AG10803 (cell line): ENCODE results near the gene ITPR2.

Experiments used
- DNase-seq: peaks from one replicate; pipeline ENCODE4 v3.0.0; 2010; ENCODE audit warnings: low read depth
- H3K4me3 ChIP-seq: 2 replicates; pipeline ENCODE4 v1.5.1; 2011; ENCODE audit warnings: mild to moderate bottlenecking, low read length, control low read depth
- TF ChIP-seq, protein P1 (sequence below): conservative IDR thresholded peaks from 2 replicates; pipeline ENCODE4 v1.5.1; 2011; ENCODE audit warnings: mild to moderate bottlenecking, low read length, control low read depth, inconsistent platforms

The ITPR2 gene

GRCh38 chr12:26460361-26460760, 372.6 kb downstream of the ITPR2 start:
- DNase-seq = no peak
- no peak overlapping the region for H3K4me3 ChIP-seq
- TF ChIP-seq, protein P1, sequence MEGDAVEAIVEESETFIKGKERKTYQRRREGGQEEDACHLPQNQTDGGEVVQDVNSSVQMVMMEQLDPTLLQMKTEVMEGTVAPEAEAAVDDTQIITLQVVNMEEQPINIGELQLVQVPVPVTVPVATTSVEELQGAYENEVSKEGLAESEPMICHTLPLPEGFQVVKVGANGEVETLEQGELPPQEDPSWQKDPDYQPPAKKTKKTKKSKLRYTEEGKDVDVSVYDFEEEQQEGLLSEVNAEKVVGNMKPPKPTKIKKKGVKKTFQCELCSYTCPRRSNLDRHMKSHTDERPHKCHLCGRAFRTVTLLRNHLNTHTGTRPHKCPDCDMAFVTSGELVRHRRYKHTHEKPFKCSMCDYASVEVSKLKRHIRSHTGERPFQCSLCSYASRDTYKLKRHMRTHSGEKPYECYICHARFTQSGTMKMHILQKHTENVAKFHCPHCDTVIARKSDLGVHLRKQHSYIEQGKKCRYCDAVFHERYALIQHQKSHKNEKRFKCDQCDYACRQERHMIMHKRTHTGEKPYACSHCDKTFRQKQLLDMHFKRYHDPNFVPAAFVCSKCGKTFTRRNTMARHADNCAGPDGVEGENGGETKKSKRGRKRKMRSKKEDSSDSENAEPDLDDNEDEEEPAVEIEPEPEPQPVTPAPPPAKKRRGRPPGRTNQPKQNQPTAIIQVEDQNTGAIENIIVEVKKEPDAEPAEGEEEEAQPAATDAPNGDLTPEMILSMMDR = no peak

DNA sequence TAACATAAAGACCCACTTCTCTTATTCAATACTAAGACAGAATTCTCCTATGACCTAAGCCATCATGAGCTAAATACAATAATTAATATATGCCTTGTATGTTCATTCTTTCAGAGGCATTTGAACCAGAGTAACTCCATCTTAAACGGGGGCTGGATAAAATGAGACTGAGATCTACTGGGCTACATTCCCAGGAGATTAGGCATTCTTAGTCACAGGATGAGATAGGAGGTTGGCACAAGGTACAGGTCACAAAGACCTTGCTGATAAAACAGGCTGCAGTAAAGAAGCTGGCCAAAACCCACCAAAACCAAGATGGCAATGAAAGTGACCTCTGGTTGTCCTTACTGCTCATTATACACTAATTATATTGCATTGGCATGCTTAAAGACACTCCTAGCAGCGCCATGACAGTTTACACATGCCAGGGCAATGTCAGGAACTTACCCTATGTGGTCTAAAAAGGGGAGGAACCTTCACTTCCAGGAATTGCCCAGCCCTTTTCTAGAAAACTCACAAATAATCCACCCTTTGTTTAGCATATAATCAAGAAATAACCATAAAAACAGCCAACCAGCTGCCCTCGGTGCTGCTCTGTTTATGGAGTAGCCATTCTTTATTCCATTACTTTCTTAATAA, 376.9 kb downstream of the ITPR2 start:
- no peak overlapping the region for H3K4me3 ChIP-seq
- TF ChIP-seq, protein P1 = no peak
- DNase-seq = no peak

DNA sequence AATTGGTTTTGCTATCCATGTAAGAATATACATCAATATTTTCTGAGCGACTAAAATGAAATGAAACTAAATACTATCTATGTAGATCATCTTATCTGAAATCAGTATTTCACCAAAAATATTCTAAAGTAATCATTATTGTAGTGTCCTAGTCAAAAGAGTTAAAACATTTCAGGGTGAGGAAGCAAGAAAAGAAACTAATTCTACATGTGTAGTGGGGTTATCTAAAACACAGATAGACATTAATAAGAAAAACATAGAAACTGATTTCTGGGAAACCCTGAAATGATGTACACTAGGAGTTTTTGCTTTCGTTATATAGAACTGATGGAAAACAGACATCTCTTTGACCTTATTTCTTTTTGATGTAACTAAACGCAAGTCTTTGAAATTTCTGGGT, 379.7 kb downstream of the ITPR2 start:
- TF ChIP-seq, protein P1 = no peak
- no peak for DNase-seq
- H3K4me3 ChIP-seq = no peak overlapping the region

DNA sequence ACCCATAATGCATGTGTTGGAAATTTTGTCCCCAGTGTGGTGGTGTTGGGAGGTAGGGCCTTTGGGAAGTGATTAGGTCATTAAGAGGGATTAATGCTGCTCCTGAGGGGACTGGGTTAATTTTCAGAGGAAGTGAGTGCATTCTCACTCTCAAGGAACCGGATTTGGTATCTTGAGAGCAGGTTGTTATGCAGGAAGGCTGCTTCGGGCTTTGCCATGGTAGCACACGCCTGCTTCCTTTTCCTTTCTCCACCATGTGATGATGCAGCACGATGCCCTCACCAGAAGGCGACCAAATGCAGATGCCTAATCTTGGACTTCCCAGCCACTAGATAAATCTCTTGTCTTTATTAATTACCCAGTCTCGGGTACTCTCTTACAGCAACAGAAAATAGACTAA, 380.5 kb downstream of the ITPR2 start:
- TF ChIP-seq, protein P1 = no peak
- DNase-seq = no peak
- no peak overlapping the region for H3K4me3 ChIP-seq

DNA sequence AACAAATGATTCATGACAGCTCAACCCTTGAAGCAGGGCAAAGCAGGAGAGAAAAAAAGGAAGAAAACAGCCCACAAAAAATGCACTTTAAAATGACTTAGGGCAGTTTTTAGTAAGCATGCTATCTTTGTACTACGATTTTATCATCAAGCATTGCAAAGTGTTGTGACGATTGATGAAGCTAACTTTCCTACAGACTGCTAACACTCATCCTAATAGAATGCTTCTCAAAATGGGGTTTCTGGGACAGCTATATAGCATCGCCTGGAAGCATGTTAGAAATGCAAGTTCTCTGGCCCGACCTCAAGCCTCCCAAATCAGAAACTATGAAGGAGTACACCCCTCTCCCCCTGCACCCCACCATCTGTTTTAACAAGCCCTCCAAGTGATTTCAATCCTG, 381.2 kb downstream of the ITPR2 start:
- TF ChIP-seq, protein P1 = no peak
- no peak for DNase-seq
- no peak overlapping the region for H3K4me3 ChIP-seq

DNA sequence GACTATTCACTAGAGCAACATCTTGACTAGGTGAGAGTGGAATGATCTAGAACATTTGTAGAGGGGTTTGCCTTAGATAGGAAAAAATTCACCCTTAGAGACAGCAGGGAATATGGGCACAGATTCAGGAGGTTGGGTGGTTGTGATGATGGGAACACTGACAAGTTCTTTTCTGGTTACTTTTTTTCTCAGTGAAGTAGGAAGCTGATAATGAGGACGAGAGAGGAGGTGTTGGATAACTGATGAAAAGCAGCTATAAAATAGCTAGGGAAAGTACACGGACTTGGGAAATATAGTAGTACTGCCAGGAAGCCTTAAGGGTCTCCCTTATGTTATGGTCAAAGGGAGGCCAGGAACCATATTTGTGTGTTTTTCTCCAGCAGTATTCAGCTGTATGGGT, 387.1 kb downstream of the ITPR2 start:
- DNase-seq = no peak
- TF ChIP-seq, protein P1 = no peak

GRCh38 chr12:26443309-26443708, 389.7 kb downstream of the ITPR2 start:
- DNase-seq = no peak
- H3K4me3 ChIP-seq = no peak overlapping the region
- TF ChIP-seq, protein P1 = no peak

More for the DNA sequence above, 387.1 kb downstream of the ITPR2 start:
- no peak overlapping the region for H3K4me3 ChIP-seq
